GM18907 (cell line): ENCODE measurements around the gene ANXA11.
"Not testable (repeated sequence)": the region's sequence is repeated elsewhere in the genome, so short reads cannot be mapped to it uniquely, and the experiment has no call there.

Experiments used
- ATAC-seq: cut with Tn5 transposase; IDR thresholded peaks from one replicate; pipeline ENCODE4 v1.9.1; 2021; ENCODE audit warnings: mild to moderate bottlenecking, moderate library complexity; ENCODE audit not compliant: unreplicated experiment

ANXA11 gene

GRCh38 chr10:80205477-80206276, at the start of gene ANXA11:
Gene ANXA11 (minus strand): TSS chr10:80205537. CDS start chr10:80172861, 32,676 bp downstream.
- peak; percentile 82 for ATAC-seq

DNA sequence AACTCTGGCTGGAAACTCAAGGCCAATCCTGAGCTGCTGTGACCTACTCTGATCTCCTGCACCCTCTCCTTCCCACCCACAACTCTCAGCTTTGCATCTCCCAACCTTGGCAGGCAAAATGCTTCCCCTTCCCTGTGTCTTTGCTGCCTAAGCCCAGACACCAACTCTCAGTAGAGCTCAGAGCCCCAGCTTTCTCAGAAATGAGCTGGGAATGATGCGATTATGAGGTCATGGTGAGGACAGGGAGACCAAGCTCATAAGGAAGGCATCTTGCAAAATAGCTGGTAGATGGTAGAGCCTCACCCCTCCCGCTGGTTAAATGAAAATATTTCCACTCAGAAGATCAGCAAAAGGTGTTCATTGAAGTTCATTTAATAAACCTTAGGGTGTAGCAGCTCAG, 49.4 kb upstream of the ANXA11 start:
- not testable (repeated sequence) for ATAC-seq

GRCh38 chr10:80253963-80254271, 48.6 kb upstream of the ANXA11 start:
- peak; percentile 10 for ATAC-seq

- peak; percentile 85 for ATAC-seq
Observed at GRCh38 chr10:80253266-80253962, 48.1 kb upstream of the ANXA11 start.

DNA sequence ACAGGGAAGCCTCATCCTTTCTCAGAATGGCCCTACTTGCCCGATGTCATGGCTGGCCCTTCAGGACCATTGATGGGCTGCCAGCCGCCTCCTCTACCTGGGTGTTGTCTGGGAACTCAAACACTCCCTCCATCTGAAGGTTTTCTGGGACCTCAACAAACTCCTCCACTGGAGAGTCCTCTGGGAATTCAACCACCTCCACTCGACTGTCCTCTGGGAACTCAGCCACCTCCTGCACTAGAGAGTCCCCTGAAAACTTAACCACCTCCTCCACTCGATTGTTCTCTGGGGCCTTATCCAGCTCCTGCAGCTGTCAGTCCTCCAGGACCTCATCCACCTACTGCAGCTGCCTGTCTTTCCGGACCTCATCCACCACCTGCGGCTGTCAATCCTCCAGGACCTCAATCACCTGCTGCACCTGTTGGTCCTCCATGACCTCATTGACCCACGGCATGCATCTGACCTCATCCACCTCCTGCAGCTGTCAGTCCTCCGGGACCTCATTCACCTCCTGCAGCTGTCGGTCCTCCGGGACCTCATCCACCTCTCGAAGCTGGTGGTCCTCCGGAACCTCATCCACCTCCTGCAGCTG, 47.1 kb upstream of the ANXA11 start:
- ATAC-seq, result no peak

DNA sequence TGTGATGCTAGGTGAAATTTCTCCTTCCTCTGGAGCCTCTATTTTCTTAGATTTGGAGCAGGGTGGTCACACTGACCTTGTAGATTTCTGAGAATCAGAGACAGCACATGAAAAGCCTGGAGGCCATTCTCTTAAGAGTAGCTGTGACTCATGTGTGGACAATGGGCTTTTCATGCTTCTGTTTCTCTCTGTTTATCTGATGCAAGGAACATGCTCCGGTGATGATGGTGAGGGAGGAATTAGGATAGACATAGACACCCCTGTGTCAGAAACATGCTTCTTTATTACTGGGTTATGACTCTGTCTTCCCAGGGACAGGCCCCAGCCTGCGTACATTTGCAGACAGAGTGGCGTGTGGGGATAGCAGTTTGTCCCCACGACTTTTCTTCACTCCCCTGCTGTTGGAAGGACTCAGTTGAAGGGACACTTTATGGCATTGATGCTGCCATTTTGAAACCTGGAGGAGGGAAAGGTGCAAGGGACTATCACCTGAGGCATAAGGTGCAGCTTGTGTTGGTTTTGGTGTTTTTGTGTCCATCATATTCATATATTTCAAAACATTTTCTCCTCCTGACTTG, 46.5 kb upstream of the ANXA11 start:
- ATAC-seq, result not testable (repeated sequence)

DNA sequence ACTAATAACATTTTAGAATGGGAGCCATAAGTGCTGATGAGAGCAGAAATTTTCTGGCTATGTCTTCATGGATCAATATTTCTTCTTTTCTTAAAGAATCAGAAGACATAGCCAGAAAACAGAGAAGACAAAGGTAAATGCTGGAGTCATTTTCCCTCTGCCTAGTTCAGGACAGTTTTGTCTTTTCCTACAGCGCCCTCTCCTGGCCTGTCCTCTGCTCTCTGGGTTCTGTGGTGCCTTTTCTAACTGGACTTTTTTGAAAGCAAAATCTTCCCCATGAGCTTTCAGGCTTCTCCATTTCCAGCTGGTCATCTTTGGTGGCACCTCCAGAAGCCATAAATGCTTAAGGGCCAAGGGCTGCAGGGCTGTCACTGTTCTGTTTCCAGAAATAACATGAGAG, 45.1 kb upstream of the ANXA11 start:
- not testable (repeated sequence) for ATAC-seq

- ATAC-seq, result not testable (repeated sequence)
Observed at GRCh38 chr10:80249906-80250305, 44.6 kb upstream of the ANXA11 start.

DNA sequence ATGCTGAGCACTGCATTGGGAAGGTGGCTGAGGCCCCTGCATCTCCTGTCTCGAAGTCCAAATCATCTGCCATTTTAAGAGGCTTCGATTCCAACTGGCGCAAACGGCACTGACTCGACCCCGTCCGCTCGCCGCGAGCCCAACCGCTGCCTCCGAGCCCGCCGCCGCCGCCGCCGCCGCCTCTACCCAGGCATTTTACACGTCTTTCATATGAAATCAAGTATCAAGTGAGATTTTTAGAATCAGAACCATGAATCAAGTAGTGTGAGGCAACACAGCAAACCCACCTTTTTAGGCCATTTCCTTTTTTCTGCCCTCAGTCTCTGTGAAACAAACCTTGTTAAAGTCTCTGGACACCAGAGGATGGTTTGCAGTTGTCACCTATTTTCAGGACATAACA, 42.3 kb upstream of the ANXA11 start:
- ATAC-seq, result not testable (repeated sequence)

DNA sequence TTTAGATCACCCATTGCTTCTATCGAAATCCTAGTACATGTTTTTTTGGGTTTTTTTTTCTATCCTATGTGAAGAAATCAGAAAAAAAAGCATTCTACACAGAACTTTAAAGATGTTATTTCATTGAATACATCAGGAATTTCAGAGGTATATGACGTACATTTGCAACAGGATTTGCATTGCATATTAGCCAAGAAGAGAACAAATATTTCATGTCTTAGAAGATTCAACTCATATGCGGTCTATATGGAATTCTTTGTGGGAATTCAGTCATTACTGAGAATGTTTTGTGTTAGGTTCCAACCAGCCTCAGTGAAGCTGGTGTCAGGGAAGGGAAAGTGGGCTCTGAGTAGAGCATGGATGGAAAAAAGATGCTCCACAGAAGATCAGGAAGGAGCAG, 39.0 kb upstream of the ANXA11 start:
- ATAC-seq, result not testable (repeated sequence)

DNA sequence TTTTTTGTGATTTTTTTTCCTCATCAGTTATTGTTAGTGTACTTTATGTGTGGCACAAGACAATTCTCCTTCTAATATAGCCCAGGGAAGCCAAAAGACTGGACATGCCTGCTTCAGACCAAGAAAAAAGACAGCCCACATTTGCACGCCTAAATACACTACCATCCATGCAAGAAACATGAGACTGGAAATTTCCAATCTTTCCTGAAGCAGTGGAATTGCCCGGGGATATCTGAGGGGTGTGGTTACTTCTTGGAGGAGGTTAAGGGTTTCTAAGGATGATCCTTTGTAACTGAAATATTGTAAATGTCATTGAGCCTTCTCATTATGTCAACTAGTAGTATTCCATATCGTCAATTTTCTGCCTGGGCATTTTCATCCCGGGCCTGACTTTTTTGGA, 37.0 kb upstream of the ANXA11 start:
- ATAC-seq, result not testable (repeated sequence)

- ATAC-seq, result not testable (repeated sequence)
Observed at GRCh38 chr10:80236457-80236856, 31.1 kb upstream of the ANXA11 start.

DNA sequence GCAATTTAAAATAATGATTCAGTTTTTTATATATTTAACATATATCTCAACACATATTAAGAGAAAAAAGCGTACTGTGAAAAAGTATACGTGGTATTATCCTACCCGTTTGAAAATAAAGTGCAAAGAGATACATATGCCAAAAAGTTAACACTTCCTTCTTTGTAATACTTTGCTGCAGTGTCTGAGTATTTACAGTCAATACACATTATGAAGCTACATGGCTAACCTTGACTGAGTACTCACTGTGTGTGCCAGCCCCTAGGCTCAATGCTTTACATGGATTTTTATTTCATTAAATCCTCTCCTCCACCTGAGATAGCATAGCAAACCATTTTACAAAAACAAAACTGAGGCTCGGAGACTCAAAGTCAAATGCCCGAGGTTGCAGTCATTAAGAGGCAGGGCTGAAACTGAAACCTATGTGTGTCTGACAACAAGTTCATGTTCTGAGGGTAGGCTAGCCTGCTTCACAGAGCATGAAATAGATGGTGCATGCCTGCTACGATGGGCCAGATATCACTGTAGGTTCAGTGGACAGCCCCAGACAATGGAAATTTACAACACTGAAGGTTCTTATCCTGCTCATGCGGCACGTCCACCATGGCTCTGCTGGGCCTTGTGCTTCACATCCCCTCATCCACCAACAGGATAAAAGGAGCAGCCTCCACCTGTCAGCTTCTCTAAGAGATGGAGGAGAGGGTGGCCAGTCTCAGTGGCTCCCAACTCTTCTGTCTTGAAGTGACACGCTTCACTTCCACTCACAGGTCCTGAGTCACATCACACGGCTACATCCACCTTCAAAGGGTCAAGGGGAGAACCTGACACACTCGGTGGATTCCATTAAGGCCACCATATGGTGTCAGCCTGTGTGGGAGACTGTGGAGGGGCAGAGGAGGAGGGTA, 29.2 kb upstream of the ANXA11 start:
- ATAC-seq, result peak; percentile 100

GRCh38 chr10:80233871-80234270, 28.5 kb upstream of the ANXA11 start:
- ATAC-seq, result not testable (repeated sequence)

GRCh38 chr10:80226723-80227122, 21.4 kb upstream of the ANXA11 start:
- peak; percentile 84 for ATAC-seq

GRCh38 chr10:80223031-80223419, 17.7 kb upstream of the ANXA11 start:
- not testable (repeated sequence) for ATAC-seq

GRCh38 chr10:80218878-80219277, 13.5 kb upstream of the ANXA11 start:
- peak; percentile 86 for ATAC-seq

DNA sequence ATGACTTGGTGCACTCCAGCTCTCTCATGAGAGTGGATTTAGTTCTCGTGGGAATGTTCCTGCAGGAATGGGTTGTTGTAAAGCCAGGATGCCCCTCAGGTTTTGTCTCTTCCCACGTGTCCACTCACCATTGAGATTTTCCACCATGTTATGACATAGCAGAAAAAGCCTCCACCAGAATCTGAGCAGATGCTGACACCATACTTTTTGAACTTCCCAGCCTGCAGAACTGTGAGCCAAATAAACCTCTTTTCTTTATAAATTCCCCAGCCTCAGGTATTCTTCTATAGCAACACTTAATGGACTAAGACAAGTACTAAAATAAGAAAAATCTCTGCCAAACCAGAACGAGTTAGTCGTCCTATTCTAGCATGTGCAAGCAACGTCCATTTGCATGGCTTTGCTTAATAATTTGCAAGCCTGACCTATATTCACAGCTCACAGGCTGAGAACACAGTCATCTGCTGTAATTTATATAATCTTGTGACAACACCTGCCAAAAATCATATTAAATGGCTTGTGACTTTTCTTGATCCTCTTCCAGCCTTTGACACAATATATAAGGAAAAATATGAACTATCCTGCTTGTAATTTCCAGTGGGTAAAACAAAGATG, 9.1 kb upstream of the ANXA11 start:
- ATAC-seq, result not testable (repeated sequence)

- ATAC-seq, result not testable (repeated sequence)
Observed at GRCh38 chr10:80212535-80213115, 7.3 kb upstream of the ANXA11 start.

DNA sequence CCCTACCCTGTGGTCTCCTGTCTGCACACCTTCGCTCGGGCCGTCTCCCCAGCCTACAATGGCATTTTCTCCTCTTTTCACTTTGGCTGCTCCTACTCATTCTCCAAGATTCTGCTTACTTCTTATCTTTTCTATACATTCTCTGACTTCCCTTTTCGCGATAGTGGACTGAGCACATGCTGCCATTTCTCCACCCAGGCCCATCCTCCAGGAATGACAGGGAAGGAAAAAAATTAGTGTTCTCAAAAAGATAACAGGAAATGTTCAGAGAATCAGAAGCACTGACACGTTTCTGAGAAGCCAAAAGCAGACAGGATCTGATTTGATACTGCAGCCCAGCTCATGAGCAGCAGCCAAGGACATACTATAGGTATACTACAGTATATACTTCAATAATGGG, 6.4 kb upstream of the ANXA11 start:
- no peak for ATAC-seq
